Activated CD4-positive, alpha-beta memory T cell treated with anti-CD3 and anti-CD28 coated beads for 36 hours (primary cell): Measurements from ENCODE around the gene CEMP1. TPM values are rescaled to one million over a fixed set of nuclear protein-coding genes. Genes with fewer than 3 reads are reported as not detected.
"Not testable (repeated sequence)": the region's sequence is repeated elsewhere in the genome, so short reads cannot be mapped to it uniquely, and the experiment has no call there.

Experiments used
- CTCF ChIA-PET: fragments of 350-600 bp; sonication (Branson Sonifier 250); formaldehyde crosslinking; loops from one replicate; lab custom pipeline; 2021; ENCODE audit warnings: antibody characterized with exemption, inconsistent platforms; lab: Charles Lee
- POLR2A ChIA-PET: fragments of 350-600 bp; sonication (Branson Sonifier 250); formaldehyde crosslinking; loops from one replicate; lab custom pipeline; 2021; ENCODE audit warnings: antibody characterized with exemption; lab: Charles Lee
- DNase-seq: peaks from one replicate; pipeline ENCODE4 v3.0.0-alpha.2; 2020
- H3K27ac Mint-ChIP-seq: one replicate; pipeline ENCODE4 v1.8.0; 2021; ENCODE audit warnings: mixed read lengths
- H3K27me3 Mint-ChIP-seq: one replicate; pipeline ENCODE4 v1.8.0; 2021; ENCODE audit warnings: mixed read lengths
- H3K36me3 Mint-ChIP-seq: one replicate; pipeline ENCODE4 v1.8.0; 2021; ENCODE audit warnings: mixed read lengths
- H3K4me1 Mint-ChIP-seq: one replicate; pipeline ENCODE4 v1.8.0; 2021; ENCODE audit warnings: low read depth, mixed read lengths
- H3K4me3 Mint-ChIP-seq: one replicate; pipeline ENCODE4 v1.8.0; 2021; ENCODE audit warnings: mild to moderate bottlenecking, mixed read lengths
- H3K9me3 Mint-ChIP-seq: one replicate; pipeline ENCODE4 v1.8.0; 2021; ENCODE audit warnings: mixed read lengths
- intact Hi-C: fragments of 100-400 bp; cut with micrococcal nuclease; formaldehyde crosslinking; loops from one replicate; pipeline ENCODE4 v1.15.1; 2023
- total RNA-seq, 2 experiments: library from RNA; stranded (reverse); gene quantifications; one replicate each; pipeline ENCODE4 v1.2.3, GENCODE V29; 2021

Gene CEMP1
- total RNA-seq, 2 experiments from 2014 or later, result not detected

DNA sequence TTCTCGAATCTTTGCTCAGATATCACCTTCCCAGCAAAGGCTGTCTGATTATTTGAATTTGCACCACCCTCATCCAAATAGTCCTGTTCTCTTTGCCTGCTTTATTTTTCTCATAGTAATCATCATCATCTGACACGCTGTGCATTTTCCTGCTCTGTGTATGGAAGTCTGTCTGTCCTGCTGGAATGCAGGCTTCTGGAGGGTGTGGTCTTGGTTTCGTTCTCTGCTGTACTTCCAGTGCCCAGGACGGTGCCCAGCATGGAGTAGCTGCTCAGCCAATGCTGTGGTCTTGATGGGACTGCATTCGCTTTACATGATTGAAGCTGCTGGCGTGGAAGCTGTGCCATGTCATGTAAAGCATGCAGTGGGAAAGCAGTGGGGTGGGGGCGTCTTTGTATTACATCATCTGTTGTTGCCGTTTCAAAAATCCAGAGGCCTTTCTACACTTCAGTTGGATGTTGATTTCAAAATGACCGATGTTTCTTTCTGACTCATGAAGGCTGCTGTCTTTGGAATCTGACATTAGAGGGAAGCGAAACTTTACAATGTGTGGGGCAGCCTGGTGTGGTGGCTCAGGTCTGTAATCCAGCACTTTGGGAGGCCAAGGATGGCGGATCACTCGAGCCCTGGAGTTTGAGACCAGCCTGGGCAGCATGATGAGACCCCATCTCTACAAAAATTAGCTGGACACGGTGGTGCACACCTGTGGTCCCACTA, 23.7 kb upstream of the CEMP1 start:
- H3K9me3 Mint-ChIP-seq, POLR2A ChIA-PET, H3K27me3 Mint-ChIP-seq, CTCF ChIA-PET, H3K4me3 Mint-ChIP-seq, H3K4me1 Mint-ChIP-seq, DNase-seq, intact Hi-C loops, H3K36me3 Mint-ChIP-seq, H3K27ac Mint-ChIP-seq: not testable (repeated sequence)

- intact Hi-C loops, DNase-seq, H3K9me3 Mint-ChIP-seq, POLR2A ChIA-PET, H3K4me3 Mint-ChIP-seq, CTCF ChIA-PET, H3K27ac Mint-ChIP-seq, H3K27me3 Mint-ChIP-seq, H3K36me3 Mint-ChIP-seq, H3K4me1 Mint-ChIP-seq: not testable (repeated sequence)
Observed at GRCh38 chr16:2551420-2551889, 20.2 kb upstream of the CEMP1 start.

- H3K4me3 Mint-ChIP-seq, intact Hi-C loops, H3K27me3 Mint-ChIP-seq, POLR2A ChIA-PET, H3K27ac Mint-ChIP-seq, H3K36me3 Mint-ChIP-seq, H3K4me1 Mint-ChIP-seq, DNase-seq, CTCF ChIA-PET, H3K9me3 Mint-ChIP-seq: not testable (repeated sequence)
Observed at GRCh38 chr16:2550283-2550878, 19.2 kb upstream of the CEMP1 start.

- H3K27me3 Mint-ChIP-seq, POLR2A ChIA-PET, H3K4me3 Mint-ChIP-seq: not testable (repeated sequence)
Observed at GRCh38 chr16:2543771-2544170, 12.6 kb upstream of the CEMP1 start.

DNA sequence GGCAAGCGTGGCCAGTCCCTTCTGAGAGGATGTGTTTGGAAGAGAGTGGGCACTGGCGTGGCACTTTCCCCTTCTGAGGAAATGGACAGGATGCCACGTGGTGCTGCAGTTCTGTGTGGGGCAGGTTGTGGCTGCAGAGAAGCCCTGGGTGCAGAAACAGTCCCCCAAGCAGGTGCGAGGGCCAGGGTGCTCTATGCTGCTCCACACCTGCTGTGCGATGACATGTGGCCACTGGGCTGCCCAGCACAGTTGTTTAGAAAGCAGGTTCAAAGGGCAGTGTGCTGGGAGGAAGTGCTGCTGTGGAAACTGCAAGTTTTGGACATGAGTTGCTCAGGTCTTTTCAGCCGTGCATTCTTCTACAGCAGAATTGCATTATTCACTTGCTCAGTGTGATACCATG, 10.2 kb upstream of the CEMP1 start:
- H3K4me3 Mint-ChIP-seq, H3K9me3 Mint-ChIP-seq, CTCF ChIA-PET, H3K27me3 Mint-ChIP-seq, H3K36me3 Mint-ChIP-seq, DNase-seq, intact Hi-C loops, POLR2A ChIA-PET: not testable (repeated sequence)
- H3K27ac Mint-ChIP-seq, result peak overlapping the region; percentile 54
- peaks cover 42% of the 10 kb centered on the region for H3K4me1 Mint-ChIP-seq

More at GRCh38 chr16:2543771-2544170, 12.6 kb upstream of the CEMP1 start:
- intact Hi-C loops, DNase-seq, H3K9me3 Mint-ChIP-seq, H3K27ac Mint-ChIP-seq, CTCF ChIA-PET, H3K36me3 Mint-ChIP-seq: not testable (repeated sequence)
- peaks cover 37% of the 10 kb centered on the region for H3K4me1 Mint-ChIP-seq

DNA sequence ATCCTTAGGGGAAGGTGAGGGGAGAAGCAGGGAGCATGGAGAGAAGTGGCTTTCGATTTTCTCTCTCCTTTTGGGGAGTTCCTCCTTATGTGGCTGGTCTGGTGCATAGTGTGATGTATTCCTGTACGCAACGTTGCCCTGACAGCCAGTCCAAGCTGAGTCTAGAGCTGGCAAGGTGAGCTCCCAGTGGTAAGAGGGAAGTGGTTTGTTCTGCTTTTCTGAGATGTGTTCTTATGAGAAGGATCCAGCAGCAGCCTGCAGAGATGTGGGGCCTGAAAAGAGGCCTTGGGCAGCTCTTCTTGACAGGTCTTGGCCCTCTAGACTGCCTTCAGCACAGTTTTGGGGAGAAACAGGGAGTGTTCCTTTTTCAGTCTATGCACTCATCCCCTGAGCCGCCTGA, 9.7 kb upstream of the CEMP1 start:
- POLR2A ChIA-PET, result not testable (repeated sequence)

GRCh38 chr16:2539845-2540458, 8.7 kb upstream of the CEMP1 start:
- H3K9me3 Mint-ChIP-seq, H3K27me3 Mint-ChIP-seq, CTCF ChIA-PET, POLR2A ChIA-PET, H3K36me3 Mint-ChIP-seq, intact Hi-C loops, H3K27ac Mint-ChIP-seq: not testable (repeated sequence)
- H3K4me3 Mint-ChIP-seq, result peak overlapping the region; percentile 83
- peaks cover 41% of the 10 kb centered on the region for H3K4me1 Mint-ChIP-seq
- DNase-seq, result peak; percentile 66

More for the DNA sequence above, 9.7 kb upstream of the CEMP1 start:
- H3K4me3 Mint-ChIP-seq, H3K36me3 Mint-ChIP-seq, CTCF ChIA-PET, H3K9me3 Mint-ChIP-seq, H3K27me3 Mint-ChIP-seq, intact Hi-C loops, DNase-seq: not testable (repeated sequence)
- peaks cover 44% of the 10 kb centered on the region for H3K4me1 Mint-ChIP-seq
- H3K27ac Mint-ChIP-seq, result peak overlapping the region; percentile 54

DNA sequence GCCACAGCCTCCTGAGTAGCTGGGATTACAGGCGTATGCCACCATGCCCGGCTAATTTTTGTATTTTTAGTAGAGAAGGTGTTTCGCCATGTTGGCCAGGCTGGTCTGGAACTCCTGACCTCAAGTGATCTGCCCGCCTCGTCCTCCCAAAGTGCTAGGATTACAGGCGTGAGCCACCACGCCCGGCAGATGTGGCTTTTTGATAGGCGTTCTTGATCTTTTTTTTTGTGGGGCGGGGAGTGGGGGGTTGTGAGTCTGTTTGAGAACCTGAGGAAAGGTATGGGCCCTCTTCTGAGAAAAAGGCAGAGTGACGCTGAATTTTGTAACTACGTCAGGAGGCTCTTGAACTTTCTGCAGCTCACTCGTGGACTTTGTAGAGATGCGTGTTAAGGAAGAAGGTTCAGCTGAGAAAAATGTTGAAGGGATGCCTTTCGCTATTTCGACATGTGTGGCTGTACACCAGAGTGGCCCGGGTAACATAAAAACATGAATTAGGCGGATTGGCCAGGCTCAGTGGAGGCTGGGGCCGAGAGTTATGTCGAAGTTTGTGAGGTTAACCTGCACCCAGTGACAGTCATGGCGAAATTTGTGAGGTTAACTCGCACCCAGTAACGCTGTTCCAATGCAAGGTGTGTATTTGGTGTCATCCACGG, 8.1 kb upstream of the CEMP1 start:
- peak overlapping the region; percentile 54 for H3K27ac Mint-ChIP-seq
- intact Hi-C loops, H3K27me3 Mint-ChIP-seq, DNase-seq, H3K36me3 Mint-ChIP-seq, H3K9me3 Mint-ChIP-seq: not testable (repeated sequence)
- peak overlapping the region; percentile 83 for H3K4me3 Mint-ChIP-seq
- peaks cover 41% of the 10 kb centered on the region for H3K4me1 Mint-ChIP-seq
- ChIA-PET POLR2A (interaction anchor here (0.7 kb wide), 1 partner anchor 28 kb away, joined by 3 read pairs; no protein-coding TSS in a partner anchor), CTCF (interaction anchor here (0.7 kb wide), 1 partner anchor 315 kb away, joined by 3 read pairs; no protein-coding TSS in a partner anchor)

- CTCF ChIA-PET, result interaction anchor here (1.4 kb wide), 1 partner anchor 23 kb away, joined by 4 read pairs; the partner anchor contains the start of gene ATP6V0C
- Mint-ChIP-seq H3K4me3 (peak within 1 kb of the TSS; percentile 83), H3K27me3 (no peaks in the 10 kb centered on the region), H3K27ac (peak within 1 kb of the TSS; percentile 76), H3K4me1 (peaks cover 45% of the 10 kb centered on the region), H3K36me3 (peaks cover 6% of the 10 kb centered on the region), H3K9me3 (no peaks in the 10 kb centered on the region)
- POLR2A ChIA-PET, result interaction anchor here (0.8 to 1.0 kb wide), 2 partner anchors 155 to 323 kb away, joined by 3 to 4 read pairs; partner anchors contain the start of gene PGP
- peak; percentile 96 for DNase-seq
- intact Hi-C loops, result no loop called here
Observed at GRCh38 chr16:2537451-2538379, 6.5 kb upstream of the CEMP1 start, which contains the start of gene PDPK1. TSS of gene PDPK1 (plus strand) at chr16:2538021. CDS start at chr16:2538113, 92 bp downstream.

- Mint-ChIP-seq H3K4me3 (no peak overlapping the region), H3K27ac (no peak overlapping the region), H3K36me3 (peaks cover 6% of the 10 kb centered on the region), H3K9me3 (no peaks in the 10 kb centered on the region), H3K4me1 (peaks cover 43% of the 10 kb centered on the region), H3K27me3 (no peaks in the 10 kb centered on the region)
- DNase-seq, result no peak
- ChIA-PET CTCF (interaction anchor here (0.7 kb wide), 1 partner anchor 532 kb away, joined by 3 read pairs; no protein-coding TSS in a partner anchor), POLR2A (no interaction called here)
- intact Hi-C loops, result no loop called here
Observed at GRCh38 chr16:2535625-2536013, 4.4 kb upstream of the CEMP1 start.

- H3K4me3 Mint-ChIP-seq, CTCF ChIA-PET, H3K27ac Mint-ChIP-seq, DNase-seq, H3K9me3 Mint-ChIP-seq, intact Hi-C loops, H3K36me3 Mint-ChIP-seq, H3K27me3 Mint-ChIP-seq: not testable (repeated sequence)
- H3K4me1 Mint-ChIP-seq, result peaks cover 30% of the 10 kb centered on the region
- POLR2A ChIA-PET, result interaction anchor here (5.1 kb wide), 1 partner anchor 15 kb away, joined by 43 read pairs; the partner anchor contains the start of gene AMDHD2
Observed at GRCh38 chr16:2534335-2534734, 3.1 kb upstream of the CEMP1 start.
